Type B pancreatic cell (in vitro differentiated cells): ENCODE results near the gene CCK. TPM values are rescaled to one million over a fixed set of nuclear protein-coding genes. Genes with fewer than 3 reads are reported as not detected.
A peak's percentile ranks its signal among the peaks of the same experiment; 100 is the strongest.

Experiments
- DNase-seq: peaks from one replicate; pipeline ENCODE4 v3.0.0; 2021; ENCODE audit warnings: mixed read lengths; ENCODE audit not compliant: unreplicated experiment; ENCODE audit errors: extremely low spot score
- H3K27ac Mint-ChIP-seq: 2 replicates; pipeline ENCODE4 v1.8.0; 2021; ENCODE audit warnings: mild to moderate bottlenecking, mixed read lengths
- H3K27me3 Mint-ChIP-seq: 2 replicates; pipeline ENCODE4 v1.8.0; 2021; ENCODE audit warnings: mixed read lengths
- H3K36me3 Mint-ChIP-seq: 2 replicates; pipeline ENCODE4 v1.8.0; 2021; ENCODE audit warnings: mixed read lengths
- H3K4me1 Mint-ChIP-seq: one replicate; pipeline ENCODE4 v1.8.0; 2021; ENCODE audit warnings: mixed read lengths; ENCODE audit not compliant: unreplicated experiment
- H3K4me3 Mint-ChIP-seq: 2 replicates; pipeline ENCODE4 v1.8.0; 2021; ENCODE audit warnings: mild to moderate bottlenecking, mixed read lengths
- H3K9me3 Mint-ChIP-seq: 2 replicates; pipeline ENCODE4 v1.8.0; 2021; ENCODE audit warnings: mixed read lengths
- CTCF ChIP-seq: fragments of 200-600 bp; sonication (generic); conservative IDR thresholded peaks from 2 replicates; pipeline ENCODE4 v1.5.0; 2021; ENCODE audit warnings: antibody characterized with exemption, mild to moderate bottlenecking
- total RNA-seq: library from RNA; stranded (reverse); gene quantifications from 2 replicates; pipeline ENCODE4 v1.2.1, GENCODE V29; 2021; ENCODE audit warnings: low replicate concordance

CCK gene
- total RNA-seq, 1 donor from 2014 or later, result 1.3 TPM

- Mint-ChIP-seq H3K4me1 (no peaks in the 10 kb centered on the region), H3K4me3 (no peak overlapping the region), H3K27me3 (peaks cover 4% of the 10 kb centered on the region), H3K36me3 (peaks cover 7% of the 10 kb centered on the region), H3K27ac (no peak overlapping the region), H3K9me3 (no peaks in the 10 kb centered on the region)
- TF ChIP-seq CTCF, result no peak
- no peak for DNase-seq
Observed at GRCh38 chr3:42229266-42229941, 36.6 kb downstream of the CCK start.

- no peak for DNase-seq
- Mint-ChIP-seq H3K27ac (peak overlapping the region; percentile 68), H3K4me3 (no peak overlapping the region), H3K27me3 (no peaks in the 10 kb centered on the region), H3K36me3 (peaks cover 9% of the 10 kb centered on the region), H3K4me1 (no peaks in the 10 kb centered on the region), H3K9me3 (no peaks in the 10 kb centered on the region)
- TF ChIP-seq CTCF, result peak; percentile 44
Observed at GRCh38 chr3:42228796-42229195, 37.2 kb downstream of the CCK start.

GRCh38 chr3:42226470-42227425 is 39.2 kb downstream of the CCK start:
- Mint-ChIP-seq H3K4me3 (no peak overlapping the region), H3K4me1 (no peaks in the 10 kb centered on the region), H3K9me3 (no peaks in the 10 kb centered on the region), H3K27ac (peak overlapping the region; percentile 6), H3K36me3 (peaks cover 11% of the 10 kb centered on the region), H3K27me3 (no peaks in the 10 kb centered on the region)
- DNase-seq, result no peak
- no peak for TF ChIP-seq CTCF

GRCh38 chr3:42225486-42226363 is 40.3 kb downstream of the CCK start:
- TF ChIP-seq CTCF, result no peak
- no peak for DNase-seq
- Mint-ChIP-seq H3K9me3 (no peaks in the 10 kb centered on the region), H3K4me3 (no peak overlapping the region), H3K27ac (no peak overlapping the region), H3K27me3 (no peaks in the 10 kb centered on the region), H3K4me1 (no peaks in the 10 kb centered on the region), H3K36me3 (peaks cover 11% of the 10 kb centered on the region)

GRCh38 chr3:42224658-42225421 is 41.1 kb downstream of the CCK start:
- Mint-ChIP-seq H3K4me1 (no peaks in the 10 kb centered on the region), H3K27ac (no peak overlapping the region), H3K36me3 (peaks cover 11% of the 10 kb centered on the region), H3K27me3 (no peaks in the 10 kb centered on the region), H3K9me3 (no peaks in the 10 kb centered on the region), H3K4me3 (no peak overlapping the region)
- no peak for DNase-seq
- no peak for TF ChIP-seq CTCF
